HepG2 (cell line): ENCODE data around the gene VAC14. TPM values are rescaled to one million over a fixed set of nuclear protein-coding genes. Genes with fewer than 3 reads are reported as not detected.

Experiments used
- ATAC-seq: fragments of 200-7000 bp; cut with Tn5 transposase; 3 replicates; pipeline ENCODE4 v1.9.1; 2020; ENCODE audit warnings: mild to moderate bottlenecking, moderate library complexity
- BruUV-seq: library from RNA; stranded (reverse); fragments of 400-500 nt; replicated peaks from 2 replicates; lab custom pipeline; 2021; lab: Mats Ljungman, UMichigan
- CTCF ChIA-PET: fragments of 300-600 bp; formaldehyde crosslinking; extraction: SDS; loops from one replicate; lab custom pipeline; 2021; ENCODE audit warnings: low total read pairs, inconsistent platforms, low intra/inter-chr PET ratio; lab: Yijun Ruan, JAX
- POLR2A ChIA-PET: fragments of 350-600 bp; sonication (Branson Sonifier 250); formaldehyde crosslinking; loops from one replicate; lab custom pipeline; 2020; ENCODE audit warnings: antibody characterized with exemption, inconsistent platforms; lab: Yijun Ruan, JAX
- DNase-seq: peaks from one replicate; pipeline ENCODE4 v3.0.0-alpha.2; 2015; ENCODE audit warnings: low spot score
- FAIRE-seq: peaks from 3 replicates; lab custom pipeline; 2011; peaks lifted over from hg19 to GRCh38; lab: Jason Lieb, UNC
- H2AFZ ChIP-seq: one replicate; pipeline ENCODE4 v1.6.1; 2011; ENCODE audit warnings: low read length, inconsistent platforms
- H3K27ac ChIP-seq: fragments of 300-600 bp; 3 replicates; pipeline ENCODE4 v1.8.0; 2011; ENCODE audit warnings: mixed run types, mild to moderate bottlenecking, mixed read lengths, low read length, inconsistent platforms; ENCODE audit not compliant: insufficient read depth; ENCODE audit errors: extremely low read length
- H3K27me3 ChIP-seq, 2 experiments: fragments of 200-600 bp in 1 of 2; 2 replicates in 1 of 2; 3 replicates in 1 of 2; pipeline versions ENCODE4 v1.6.0 to v1.8.0; 2011; ENCODE audit warnings: low read length in 2 of 2, mild to moderate bottlenecking in 2 of 2, moderate library complexity in 2 of 2, inconsistent platforms in 1 of 2; ENCODE audit not compliant: insufficient read depth in 2 of 2, control insufficient read depth in 1 of 2
- H3K36me3 ChIP-seq, 2 experiments: fragments of 200-600 bp in 1 of 2; replicated peaks in 1 of 2; 2 replicates in 1 of 2; 3 replicates in 1 of 2; pipeline versions ENCODE4 v1.5.1 to v1.8.0; 2011; ENCODE audit warnings: low read length in 2 of 2, inconsistent platforms in 1 of 2; ENCODE audit not compliant: insufficient read depth in 2 of 2, control insufficient read depth in 1 of 2
- H3K4me1 ChIP-seq: 2 replicates; pipeline ENCODE4 v1.5.1; 2012; ENCODE audit warnings: low read length, inconsistent platforms; ENCODE audit not compliant: insufficient read depth
- H3K4me2 ChIP-seq: 2 replicates; pipeline ENCODE4 v1.6.0; 2011; ENCODE audit warnings: low read depth, low read length, inconsistent platforms
- H3K4me3 ChIP-seq, 3 experiments: fragments of 200-600 bp in 1 of 3; sonication (generic), shearing (Covaris generic) in 1 of 3; replicated peaks in 1 of 3; 2 replicates each; pipeline ENCODE4 v1.5.1; 2011 to 2016; ENCODE audit warnings: low read length in 3 of 3, inconsistent platforms in 2 of 3, low read depth in 2 of 3, mild to moderate bottlenecking in 2 of 3, control low read depth in 1 of 3, mixed read lengths in 1 of 3; ENCODE audit not compliant: insufficient read depth in 1 of 3
- H3K79me2 ChIP-seq: one replicate; pipeline ENCODE4 v1.6.1; 2011; ENCODE audit warnings: low read length, inconsistent platforms; ENCODE audit not compliant: insufficient read depth
- H3K9ac ChIP-seq: 2 replicates; pipeline ENCODE4 v1.6.0; 2011; ENCODE audit warnings: mild to moderate bottlenecking, low read depth, low read length, inconsistent platforms; ENCODE audit not compliant: insufficient read depth
- H3K9me3 ChIP-seq: 2 replicates; pipeline ENCODE4 v1.5.1; 2012; ENCODE audit warnings: mild to moderate bottlenecking, low read length
- H4K20me1 ChIP-seq: 2 replicates; pipeline ENCODE4 v1.6.0; 2011; ENCODE audit warnings: inconsistent platforms, mild to moderate bottlenecking, low read length, moderate library complexity; ENCODE audit not compliant: insufficient read depth
- AGO2 ChIP-seq: fragments of 200-400 bp; formaldehyde crosslinking; optimal IDR thresholded peaks from 2 replicates; pipeline ENCODE3; 2017; ENCODE audit warnings: mild to moderate bottlenecking, low read depth, low read length, moderate library complexity
- DNMT1 ChIP-seq: sonication (generic); formaldehyde crosslinking; IDR thresholded peaks from 2 replicates; pipeline ENCODE4 v1.5.1; 2020; ENCODE audit warnings: mild to moderate bottlenecking, missing genetic modification reagents
- FOXO1 ChIP-seq: sonication (generic); formaldehyde crosslinking; IDR thresholded peaks from 2 replicates; pipeline ENCODE4 v1.4.0; 2020; ENCODE audit warnings: missing genetic modification reagents
- GFI1 ChIP-seq: sonication (generic); formaldehyde crosslinking; IDR thresholded peaks from 2 replicates; pipeline ENCODE4 v1.5.0; 2020; ENCODE audit warnings: missing genetic modification reagents, mild to moderate bottlenecking, borderline replicate concordance
- HNRNPL ChIP-seq: fragments of 200-400 bp; formaldehyde crosslinking; IDR thresholded peaks from 2 replicates; pipeline ENCODE4 v1.6.1; 2017; ENCODE audit warnings: mild to moderate bottlenecking, low read depth, low read length
- HNRNPLL ChIP-seq: fragments of 200-400 bp; formaldehyde crosslinking; IDR thresholded peaks from 2 replicates; pipeline ENCODE4 v1.6.1; 2017; ENCODE audit warnings: mild to moderate bottlenecking, low read depth, low read length; ENCODE audit not compliant: poor library complexity, severe bottlenecking
- ISX ChIP-seq: sonication (generic); formaldehyde crosslinking; conservative IDR thresholded peaks from 2 replicates; pipeline ENCODE4 v1.5.0; 2020; ENCODE audit warnings: missing genetic modification reagents
- KDM5A ChIP-seq: fragments of 200-600 bp; sonication (generic); IDR thresholded peaks from 2 replicates; pipeline ENCODE4 v1.7.0; 2018; ENCODE audit warnings: antibody characterized with exemption, mild to moderate bottlenecking, low read length, borderline replicate concordance
- KLF15 ChIP-seq: sonication (generic); formaldehyde crosslinking; IDR thresholded peaks from 2 replicates; pipeline ENCODE4 v1.8.1; 2023; ENCODE audit warnings: borderline replicate concordance, mild to moderate bottlenecking, inconsistent platforms, missing genetic modification reagents, mixed read lengths
- NFATC3 ChIP-seq: sonication (generic); formaldehyde crosslinking; IDR thresholded peaks from 2 replicates; pipeline ENCODE4 v1.5.1; 2020; ENCODE audit warnings: mild to moderate bottlenecking, missing genetic modification reagents
- NR0B2 ChIP-seq: sonication (generic); formaldehyde crosslinking; IDR thresholded peaks from 2 replicates; pipeline ENCODE4 v1.4.0; 2020; ENCODE audit warnings: mild to moderate bottlenecking, missing genetic modification reagents
- POLR2A ChIP-seq, 2 experiments: IDR thresholded peaks; 2 replicates each; pipeline ENCODE4 v1.6.1; 2011; ENCODE audit warnings: low read depth in 2 of 2, low read length in 2 of 2, mild to moderate bottlenecking in 1 of 2, moderate library complexity in 1 of 2; ENCODE audit not compliant: insufficient read depth in 1 of 2
- POLR2AphosphoS5 ChIP-seq: IDR thresholded peaks from 2 replicates; pipeline ENCODE4 v1.6.1; 2012; ENCODE audit warnings: low read depth, low read length
- RXRB ChIP-seq: IDR thresholded peaks from 2 replicates; pipeline ENCODE4 v1.6.1; 2016; ENCODE audit warnings: borderline replicate concordance, missing genetic modification reagents, missing compliant biosample characterization
- TAF1 ChIP-seq: sonication (generic); formaldehyde crosslinking; IDR thresholded peaks from 2 replicates; pipeline ENCODE4 v1.4.0; 2020; ENCODE audit warnings: missing genetic modification reagents
- ZFP37 ChIP-seq: sonication (generic); formaldehyde crosslinking; IDR thresholded peaks from 2 replicates; pipeline ENCODE4 v1.4.0; 2020; ENCODE audit warnings: missing genetic modification reagents, borderline replicate concordance
- ZMYM3 ChIP-seq: sonication (generic); formaldehyde crosslinking; IDR thresholded peaks from 2 replicates; pipeline ENCODE4 v1.5.1; 2020; ENCODE audit warnings: mild to moderate bottlenecking, missing genetic modification reagents
- ZNF333 ChIP-seq: sonication (generic); formaldehyde crosslinking; IDR thresholded peaks from 2 replicates; pipeline ENCODE4 v1.4.0; 2020; ENCODE audit warnings: mild to moderate bottlenecking, missing genetic modification reagents, borderline replicate concordance
- ZNF501 ChIP-seq: sonication (generic); formaldehyde crosslinking; IDR thresholded peaks from 2 replicates; pipeline ENCODE4 v1.5.1; 2020; ENCODE audit warnings: mild to moderate bottlenecking, moderate library complexity, missing genetic modification reagents
- ZNF605 ChIP-seq: sonication (generic); formaldehyde crosslinking; IDR thresholded peaks from 2 replicates; pipeline ENCODE4 v1.8.0; 2022; ENCODE audit warnings: mild to moderate bottlenecking, missing genetic modification reagents
- WGBS: methylation state at CpG from one replicate; pipeline ENCODE4 v1.1.6; 2017; ENCODE audit warnings: low lambda C conversion rate; 5-methylcytosine and 5-hydroxymethylcytosine counted together
- in situ Hi-C: cut with HindIII; loops from 2 replicates; pipeline ENCODE4 v1.10.0; 2017; ENCODE audit warnings: low pct_unique_long_range_greater_than_20kb; ENCODE audit not compliant: extremely low pct_ligation_motif_present
- intact Hi-C: fragments of 100-400 bp; cut with micrococcal nuclease; formaldehyde crosslinking; loops from one replicate; pipeline ENCODE4 v1.10.0; 2022; ENCODE audit not compliant: unreplicated experiment
- polyA plus RNA-seq, 8 experiments: library from polyadenylated mRNA; depleted of rRNA in 3 of 8; stranded (reverse) in 7 of 8; unstranded in 1 of 8; fragments of >200 nt; fragmentation: Illumina TruSeq in 4 of 8; extraction: Trizol in 4 of 8; gene quantifications; 2 replicates each; pipeline versions ENCODE4 v1.2.1 to v1.2.3, GENCODE V29; 2011 to 2016; ENCODE audit warnings: low read depth in 4 of 8, missing spikeins in 1 of 8, mixed read lengths in 1 of 8; ENCODE audit not compliant: insufficient read depth in 1 of 8
- total RNA-seq, 5 experiments: library from RNA; depleted of rRNA; stranded (reverse); fragments of >200 nt; fragmentation: Illumina TruSeq; extraction: Trizol; gene quantifications; 2 replicates each; pipeline ENCODE4 v1.2.3, GENCODE V29; 2016; ENCODE audit warnings: low read depth in 1 of 5
- TF ChIP-seq, protein P1 (sequence below): IDR thresholded peaks from 2 replicates; pipeline ENCODE4 v1.6.1; 2016; ENCODE audit warnings: low read depth, borderline replicate concordance

The VAC14 gene
- total and polyA plus RNA-seq, 2 of the 13 experiments (the other 11 are each of a cell fraction or from before 2014, with no cell fraction given): 23.5 to 24.6 TPM

- no peak for TF ChIP-seq GFI1
- TF ChIP-seq ZMYM3 (CRISPR knock-in tag): no peak
- 0 out of 2 replicates have a peak, but pooled peaks have one; percentile 35 for TF ChIP-seq POLR2AphosphoS5
- TF ChIP-seq ISX: no peak
- peak in 1 of 2 experiments; percentile 39; a peak in 1 of 4 replicates for TF ChIP-seq POLR2A (IDR thresholded peaks at IDR 0.05; ENCODE audit: insufficient read depth in 1 of 2, low read depth in 2 of 2, low read length in 2 of 2)
Measured at GRCh38 chr16:70665113-70665694, 135.8 kb downstream of the VAC14 start (continued).

DNA sequence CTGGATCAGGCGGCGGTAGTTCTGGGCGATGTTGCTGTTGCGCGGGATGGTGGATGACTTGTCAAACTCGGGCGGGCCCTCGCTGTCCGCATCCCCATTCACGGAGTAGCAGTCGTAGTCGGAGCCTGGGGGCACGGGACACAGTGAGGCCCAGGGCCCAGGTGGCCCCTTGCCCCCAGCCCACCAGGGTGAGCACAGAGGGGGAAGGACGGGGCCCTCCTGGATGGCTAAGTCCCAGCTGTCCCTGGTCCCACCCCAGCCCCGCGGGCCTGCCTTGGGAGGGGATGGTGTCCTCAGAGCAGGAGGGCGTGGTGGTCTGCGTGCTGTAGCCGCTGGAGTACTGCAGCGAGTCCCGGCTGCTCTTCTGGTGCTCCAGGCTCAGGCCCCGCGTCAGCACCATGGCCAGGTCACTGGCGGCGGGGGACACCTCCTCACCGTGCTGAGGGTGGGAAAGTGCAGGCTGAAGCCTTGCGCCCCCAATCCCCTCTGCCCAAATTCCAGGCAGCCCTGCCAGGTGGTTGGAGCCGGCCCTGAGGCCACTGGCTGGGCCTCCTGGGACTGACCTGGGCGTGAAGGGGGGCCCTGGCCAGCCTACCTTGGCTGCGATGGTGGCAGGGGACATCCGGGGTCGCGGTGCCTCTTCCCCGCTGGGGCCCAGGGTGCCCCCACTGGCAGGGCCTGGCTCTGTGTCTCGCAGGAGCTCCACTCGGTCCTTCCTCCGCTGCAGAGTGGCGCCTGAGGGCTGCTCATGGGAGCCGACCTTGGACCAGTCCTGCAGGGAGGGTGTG is 136.4 kb downstream of the VAC14 start:
- intact Hi-C loops: no loop called here
- no peaks in the 10 kb centered on the region for H3K27me3 ChIP-seq
- no peak overlapping the region for H3K4me2 ChIP-seq
- no peaks in the 10 kb centered on the region for H3K9me3 ChIP-seq
- DNase-seq (no peak), ATAC-seq (no peak; the same call in 2 of the 3 replicates), FAIRE-seq (no peak)
- peaks cover 6% of the 10 kb centered on the region for H3K79me2 ChIP-seq
- in situ Hi-C loops: no loop called here
- no TSS peak for BruUV-seq
- H3K36me3 ChIP-seq: peaks cover 38 to 65% of the 10 kb centered on the region in 2 experiments
- H2AFZ ChIP-seq: no peak overlapping the region
- no peak overlapping the region for H3K9ac ChIP-seq
- ChIA-PET CTCF (no interaction called here), POLR2A (interaction anchor here (1.0 to 4.2 kb wide), 3 partner anchors 18 to 61 kb away, joined by 3 to 27 read pairs (median 16); no protein-coding TSS in a partner anchor)
- H3K27ac ChIP-seq: no peak overlapping the region
- 97% methylated on average over 21 of the region's 39 CpGs for WGBS
- H3K4me1 ChIP-seq: no peaks in the 10 kb centered on the region
- no peak overlapping the region for H3K4me3 ChIP-seq
- H4K20me1 ChIP-seq: peaks cover 27% of the 10 kb centered on the region; the same call in 1 of the 2 replicates
- peak; percentile 89 for TF ChIP-seq AGO2
- TF ChIP-seq DNMT1 (CRISPR knock-in tag): peak; percentile 17
- TF ChIP-seq, protein P1, sequence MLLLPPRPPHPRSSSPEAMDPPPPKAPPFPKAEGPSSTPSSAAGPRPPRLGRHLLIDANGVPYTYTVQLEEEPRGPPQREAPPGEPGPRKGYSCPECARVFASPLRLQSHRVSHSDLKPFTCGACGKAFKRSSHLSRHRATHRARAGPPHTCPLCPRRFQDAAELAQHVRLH (CRISPR knock-in tag): no peak
- no peak for TF ChIP-seq KLF15
- TF ChIP-seq HNRNPL: peak; percentile 80
- TF ChIP-seq FOXO1: no peak
- peak; percentile 25 for TF ChIP-seq HNRNPLL
- no peak for TF ChIP-seq ZFP37 (CRISPR knock-in tag)
- TF ChIP-seq NR0B2 (CRISPR knock-in tag): 0 out of 2 replicates have a peak, but pooled peaks have one; percentile 29
- TF ChIP-seq RXRB: no peak
- TF ChIP-seq KDM5A: no peak
- no peak for TF ChIP-seq NFATC3 (CRISPR knock-in tag)
- TF ChIP-seq ZNF333 (CRISPR knock-in tag): 0 out of 2 replicates have a peak, but pooled peaks have one; percentile 38
- no peak for TF ChIP-seq ZNF605
- TF ChIP-seq ZNF501 (CRISPR knock-in tag): no peak
- TF ChIP-seq TAF1 (CRISPR knock-in tag): no peak
